ENCODE measurements around the gene HMX1. TPM values are rescaled to one million over a fixed set of nuclear protein-coding genes. Genes with fewer than 3 reads are reported as not detected.

Gene HMX1
- total and polyA plus RNA-seq, 2 donors from 2014 or later, result not detected

- no peak for DNase-seq
- H3K9ac ChIP-seq (ENCODE audit: low read length in 3 of 3), result no peak overlapping the region
- no peaks in the 10 kb centered on the region for H3K9me3 ChIP-seq (ENCODE audit: control insufficient read depth in 2 of 3, insufficient read depth in 1 of 3, low read length in 3 of 3)
- no peak for FAIRE-seq
- H3K4me3 ChIP-seq (ENCODE audit: low read length in 3 of 3), result no peak overlapping the region
- H3K27ac ChIP-seq (ENCODE audit: low read depth in 2 of 2, low read length in 2 of 2), result no peak overlapping the region
- intact Hi-C loops (cut with DNase I), result no loop called here
- no peaks in the 10 kb centered on the region for H3K4me1 ChIP-seq (ENCODE audit: control insufficient read depth in 2 of 3, insufficient read depth in 2 of 3, low read depth in 1 of 3, low read length in 3 of 3)
- no peak for TF ChIP-seq CTCF (IDR thresholded peaks at IDR 0.05; ENCODE audit: borderline replicate concordance, extremely low read depth, insufficient read depth)
- H3K36me3 ChIP-seq (ENCODE audit: control insufficient read depth in 2 of 3, insufficient read depth in 3 of 3, low read length in 3 of 3), result no peaks in the 10 kb centered on the region
- H3K27me3 ChIP-seq (ENCODE audit: control insufficient read depth, insufficient read depth, low read length), result peaks cover 67% of the 10 kb centered on the region
Observed at GRCh38 chr4:8870647-8871416, 807 bp downstream of the HMX1 start.

- H3K4me1 ChIP-seq (ENCODE audit: control insufficient read depth in 2 of 3, insufficient read depth in 2 of 3, low read depth in 1 of 3, low read length in 3 of 3), result no peaks in the 10 kb centered on the region
- H3K27me3 ChIP-seq (ENCODE audit: control insufficient read depth, insufficient read depth, low read length), result peaks cover 63% of the 10 kb centered on the region
- FAIRE-seq, result no peak
- H3K9me3 ChIP-seq (ENCODE audit: control insufficient read depth in 2 of 3, insufficient read depth in 1 of 3, low read length in 3 of 3), result no peaks in the 10 kb centered on the region
- intact Hi-C loops (cut with DNase I), result no loop called here
- H3K36me3 ChIP-seq (ENCODE audit: control insufficient read depth in 2 of 3, insufficient read depth in 3 of 3, low read length in 3 of 3), result no peaks in the 10 kb centered on the region
- H3K27ac ChIP-seq (ENCODE audit: low read depth in 2 of 2, low read length in 2 of 2), result no peak overlapping the region
- no peak for TF ChIP-seq CTCF (IDR thresholded peaks at IDR 0.05; ENCODE audit: borderline replicate concordance, extremely low read depth, insufficient read depth)
- no peak for DNase-seq
- no peak overlapping the region for H3K4me3 ChIP-seq (ENCODE audit: low read length in 3 of 3)
- H3K9ac ChIP-seq (ENCODE audit: low read length in 3 of 3), result no peak overlapping the region
Observed at GRCh38 chr4:8869898-8870646, 1.6 kb downstream of the HMX1 start.

GRCh38 chr4:8869002-8869897 is 2.4 kb downstream of the HMX1 start:
- peaks cover 63% of the 10 kb centered on the region for H3K27me3 ChIP-seq (ENCODE audit: control insufficient read depth, insufficient read depth, low read length)
- no peaks in the 10 kb centered on the region for H3K9me3 ChIP-seq (ENCODE audit: control insufficient read depth in 2 of 3, insufficient read depth in 1 of 3, low read length in 3 of 3)
- TF ChIP-seq CTCF (IDR thresholded peaks at IDR 0.05; ENCODE audit: borderline replicate concordance, extremely low read depth, insufficient read depth), result no peak
- DNase-seq (no peak), FAIRE-seq (no peak)
- intact Hi-C loops (cut with DNase I), result no loop called here
- H3K27ac ChIP-seq (ENCODE audit: low read depth in 2 of 2, low read length in 2 of 2), result no peak overlapping the region
- H3K9ac ChIP-seq (ENCODE audit: low read length in 3 of 3), result no peak overlapping the region
- H3K4me3 ChIP-seq (ENCODE audit: low read length in 3 of 3), result no peak overlapping the region
- no peaks in the 10 kb centered on the region for H3K4me1 ChIP-seq (ENCODE audit: control insufficient read depth in 2 of 3, insufficient read depth in 2 of 3, low read depth in 1 of 3, low read length in 3 of 3)
- no peaks in the 10 kb centered on the region for H3K36me3 ChIP-seq (ENCODE audit: control insufficient read depth in 2 of 3, insufficient read depth in 3 of 3, low read length in 3 of 3)

Measured in kidney (tissue), 14 donors.